Right forelimb (tissue), 1 donor: Measurements from ENCODE around the gene FKBP9.
A peak's percentile ranks its signal among the peaks of the same experiment; 100 is the strongest.
"Not testable (repeated sequence)": the region's sequence is repeated elsewhere in the genome, so short reads cannot be mapped to it uniquely, and the experiment has no call there.

ENCODE experiments used
- DNase-seq: peaks from one replicate; pipeline ENCODE4 v3.0.0-alpha.2; 2018

Gene FKBP9

GRCh38 chr7:32952876-32953275, 4.4 kb upstream of the FKBP9 start:
- DNase-seq = no peak

GRCh38 chr7:32958046-32959025, 1.1 kb downstream of the FKBP9 start:
- no peak for DNase-seq

GRCh38 chr7:32963880-32964301, 6.7 kb downstream of the FKBP9 start:
- DNase-seq = not testable (repeated sequence)

DNA sequence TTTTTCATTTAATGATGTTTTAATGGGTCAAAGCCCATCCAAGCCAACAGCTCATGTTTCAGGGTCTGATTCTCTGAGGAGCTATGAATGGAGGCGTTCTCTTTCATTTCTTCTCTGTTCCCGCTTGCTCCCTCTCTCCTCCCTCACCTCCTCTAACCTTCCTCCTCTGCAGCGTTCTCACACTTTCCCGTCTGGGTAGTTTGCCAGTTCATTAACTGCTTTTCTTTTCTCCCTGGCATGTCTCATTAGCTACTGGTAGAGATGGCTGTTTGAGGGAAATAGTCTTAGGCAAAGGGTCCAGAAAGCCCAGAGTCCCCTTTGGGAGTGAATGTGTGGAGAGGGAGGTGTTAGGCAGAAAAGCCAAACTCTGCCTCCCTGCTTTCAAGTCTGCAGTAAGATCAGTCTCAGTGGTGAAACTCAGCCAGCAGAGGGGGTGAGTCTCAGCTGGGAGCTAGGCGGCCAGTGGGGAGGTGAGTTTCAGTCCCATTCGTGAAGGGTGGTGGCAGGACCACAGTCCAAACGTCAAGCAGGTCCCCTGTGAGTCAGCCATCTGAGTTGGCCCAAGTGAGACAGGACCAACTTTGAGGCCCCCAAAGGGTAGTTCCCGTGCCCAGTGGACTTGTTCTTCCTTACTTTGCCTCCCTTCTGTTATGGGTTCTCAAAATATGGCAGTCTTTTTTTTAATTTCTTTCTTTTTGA, 7.4 kb downstream of the FKBP9 start:
- peak; percentile 48 for DNase-seq

- DNase-seq = not testable (repeated sequence)
These were observed 9.4 kb downstream of the FKBP9 start for GRCh38 chr7:32966489-32967267.

GRCh38 chr7:32967268-32967582, 10.0 kb downstream of the FKBP9 start:
- DNase-seq = not testable (repeated sequence)

DNA sequence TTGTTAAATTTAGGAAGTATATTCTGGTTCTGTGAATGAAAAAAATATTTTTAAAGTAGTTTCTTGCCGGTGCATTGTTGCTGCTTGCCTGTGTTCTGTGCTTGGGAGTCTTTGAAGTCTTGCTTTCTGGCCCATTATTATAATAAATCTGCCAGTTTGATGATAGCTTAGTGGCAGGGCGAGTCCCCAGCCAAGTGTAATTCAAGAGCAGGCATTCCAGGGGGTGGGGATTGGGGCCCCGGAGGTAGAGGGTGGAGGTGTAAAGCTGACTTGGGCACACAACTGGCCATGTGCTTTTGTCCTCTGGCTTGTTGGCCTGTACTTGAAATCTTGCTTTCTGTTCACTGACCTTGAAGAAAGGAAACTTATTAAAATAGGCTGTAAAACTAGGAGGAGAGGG, 14.7 kb downstream of the FKBP9 start:
- DNase-seq = not testable (repeated sequence)

- DNase-seq = not testable (repeated sequence)
These were observed 19.9 kb downstream of the FKBP9 start for GRCh38 chr7:32977159-32977558.

DNA sequence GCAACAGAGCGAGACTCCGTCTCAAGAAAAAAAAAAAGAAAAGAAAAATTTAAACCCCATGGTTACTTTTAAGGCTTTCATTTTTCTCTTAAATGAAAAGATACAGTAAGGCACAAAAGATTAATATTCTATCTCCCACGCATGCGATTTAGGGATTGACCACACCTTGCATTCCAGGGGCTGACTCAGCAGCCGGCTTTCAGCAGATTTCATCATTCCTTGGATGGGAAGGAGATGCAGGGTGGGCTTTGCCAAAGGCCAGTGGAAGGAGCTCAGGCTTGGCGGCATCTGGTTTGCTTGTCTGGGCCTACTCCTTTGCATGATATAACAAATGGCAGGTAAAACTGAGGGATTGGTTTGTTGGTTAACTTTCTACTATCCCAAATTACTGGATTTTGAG, 22.0 kb downstream of the FKBP9 start:
- DNase-seq = not testable (repeated sequence)

DNA sequence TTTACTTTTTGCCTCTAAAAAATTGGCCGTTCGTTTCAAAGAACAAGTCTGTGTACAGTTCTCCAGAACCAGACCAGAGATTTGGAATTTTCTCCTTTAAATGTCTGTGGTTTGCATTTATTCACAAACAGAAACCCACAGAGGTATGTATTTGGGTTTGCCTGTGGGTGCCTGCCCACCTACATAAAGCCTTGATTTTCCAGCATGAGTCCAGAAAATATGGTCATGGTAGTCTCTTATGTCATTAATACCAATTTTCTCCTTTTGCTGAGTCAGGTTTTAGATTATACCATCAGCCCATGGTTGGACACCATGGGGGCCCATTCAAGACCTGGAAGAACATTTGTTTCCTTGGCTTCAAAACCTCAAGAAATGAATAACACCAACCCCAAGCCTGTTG, 22.7 kb downstream of the FKBP9 start:
- DNase-seq = not testable (repeated sequence)

- DNase-seq = not testable (repeated sequence)
These were observed 30.9 kb downstream of the FKBP9 start for GRCh38 chr7:32988148-32988547.

GRCh38 chr7:32991068-32991585, 33.9 kb downstream of the FKBP9 start:
- DNase-seq = peak; percentile 49

DNA sequence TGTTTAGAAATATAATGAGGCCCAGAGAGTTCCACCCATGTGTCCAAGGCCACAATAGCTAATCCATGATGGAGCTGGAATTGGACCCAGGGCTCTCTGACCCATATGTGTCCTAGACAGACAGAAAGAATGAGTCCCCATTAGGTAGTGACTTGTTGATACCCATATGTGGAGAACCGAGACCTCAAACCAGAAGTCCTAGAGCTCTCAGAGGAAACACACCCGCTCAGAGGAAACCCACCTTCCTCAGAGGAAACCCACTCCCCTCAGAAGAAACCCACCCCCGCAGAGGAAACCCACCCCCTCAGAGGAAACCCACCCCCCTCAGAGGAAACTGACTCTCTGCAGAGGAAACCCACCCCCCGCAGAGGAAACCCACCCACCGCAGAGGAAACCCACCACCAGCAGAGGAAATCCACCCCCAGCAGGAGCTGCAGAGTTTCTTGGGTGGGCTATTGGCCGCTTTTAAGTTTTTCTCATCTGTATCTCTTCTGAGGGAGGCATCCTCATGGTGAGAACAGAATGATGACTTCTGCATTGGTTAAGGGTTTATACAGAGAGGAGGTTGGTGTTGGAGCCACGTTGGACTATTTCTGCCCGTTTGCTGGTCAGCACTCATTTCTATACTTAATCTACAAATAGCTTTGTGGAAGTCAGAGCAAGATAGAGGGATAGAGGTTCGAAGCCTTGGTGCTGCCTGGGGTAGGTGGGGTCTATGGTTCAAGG, 34.9 kb downstream of the FKBP9 start:
- DNase-seq = not testable (repeated sequence)

DNA sequence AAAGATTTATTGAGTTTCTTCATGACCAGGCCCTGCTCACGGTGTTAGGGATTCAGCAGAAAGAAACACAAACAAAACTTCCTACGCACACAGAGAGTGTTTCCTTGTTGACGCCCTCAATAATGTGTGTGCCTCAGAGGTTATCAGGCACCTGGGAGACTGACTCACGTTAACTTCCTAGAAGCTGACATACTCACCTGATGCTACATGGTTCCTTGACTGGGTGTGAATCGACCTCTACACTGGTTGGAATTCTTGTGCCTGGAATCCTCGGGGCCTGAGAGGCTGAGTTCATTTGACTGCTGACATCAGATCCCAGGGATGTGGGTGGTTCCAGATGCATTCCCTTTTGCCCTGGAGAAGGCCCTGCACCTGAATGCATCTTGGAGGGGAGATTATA, 35.5 kb downstream of the FKBP9 start:
- DNase-seq = not testable (repeated sequence)

GRCh38 chr7:32997956-32998355, 40.7 kb downstream of the FKBP9 start:
- not testable (repeated sequence) for DNase-seq

- DNase-seq = peak; percentile 54
These were observed 41.3 kb downstream of the FKBP9 start for GRCh38 chr7:32998361-32999171.

DNA sequence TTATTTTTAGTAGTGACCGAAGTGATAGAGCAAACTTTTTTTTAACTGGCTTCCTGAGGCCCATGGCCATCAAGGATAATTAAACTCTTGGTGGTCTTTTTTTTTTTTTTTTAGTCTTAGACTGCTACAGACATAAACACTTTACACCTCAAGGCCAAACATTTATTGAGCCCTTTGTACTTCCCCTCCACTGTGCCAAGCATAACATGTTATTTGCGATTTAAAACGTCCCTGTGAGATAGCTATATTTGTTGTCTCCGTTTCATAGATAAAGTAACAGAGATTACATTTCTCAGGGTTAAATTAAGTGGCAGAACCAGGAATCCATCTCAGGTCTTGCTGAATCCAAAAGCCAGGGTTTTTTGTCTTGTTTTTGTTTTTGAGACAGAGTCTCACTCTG, 42.1 kb downstream of the FKBP9 start:
- DNase-seq = not testable (repeated sequence)

DNA sequence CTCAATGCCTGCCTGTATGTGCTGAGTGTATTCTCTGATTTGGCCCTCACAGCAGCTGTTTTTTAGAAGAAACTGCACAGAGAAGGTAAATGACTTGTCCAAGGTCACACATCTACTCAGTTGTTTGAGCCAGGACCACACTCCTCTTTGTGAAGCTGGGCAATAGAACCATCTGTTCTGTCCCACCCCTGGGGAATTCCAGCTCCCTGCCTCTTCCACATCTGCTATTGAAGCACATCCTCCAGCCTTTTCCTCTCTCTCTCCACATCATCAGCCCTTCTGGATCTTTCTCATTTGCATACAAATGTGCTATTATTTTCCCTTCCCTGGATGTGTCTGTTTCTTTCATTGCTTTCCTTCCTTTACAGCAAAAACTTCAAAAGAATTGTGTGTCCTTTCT, 45.9 kb downstream of the FKBP9 start:
- not testable (repeated sequence) for DNase-seq

- DNase-seq = not testable (repeated sequence)
These were observed 46.9 kb downstream of the FKBP9 start for GRCh38 chr7:33004104-33004616.

DNA sequence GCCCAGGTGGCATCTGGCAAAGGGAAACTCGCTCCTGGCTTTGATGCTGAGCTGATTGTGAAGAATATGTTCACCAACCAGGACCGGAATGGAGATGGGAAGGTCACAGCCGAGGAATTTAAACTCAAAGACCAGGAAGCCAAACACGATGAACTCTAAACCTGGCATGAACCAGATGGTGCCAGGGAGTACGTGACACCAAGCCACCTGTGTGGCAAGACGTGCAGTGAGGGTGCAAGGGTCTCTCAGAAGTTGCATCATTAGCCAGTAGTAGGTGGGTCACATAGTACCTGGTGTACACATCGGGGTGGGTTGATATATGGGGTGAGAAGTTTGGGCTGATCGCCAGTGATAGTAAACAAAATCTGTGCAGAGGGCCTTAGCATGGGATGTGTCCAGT, 48.0 kb downstream of the FKBP9 start:
- DNase-seq = not testable (repeated sequence)

GRCh38 chr7:33005690-33006089, 48.5 kb downstream of the FKBP9 start:
- not testable (repeated sequence) for DNase-seq
